Stimulated activated CD4-positive, alpha-beta T cell treated with anti-CD3 and anti-CD28 coated beads, Interleukin-2, amount 100 ng/mL, for 4 hours (primary cell): ENCODE results near the gene RUFY3.

Experiments used
- DNase-seq: peaks from one replicate; pipeline ENCODE4 v3.0.0-alpha.2; 2020; ENCODE audit warnings: low read depth

The RUFY3 gene

GRCh38 chr4:70842761-70843435 lies 121.1 kb downstream of the RUFY3 start:
- no peak for DNase-seq

- no peak for DNase-seq
These were observed 122.4 kb downstream of the RUFY3 start for GRCh38 chr4:70844180-70844579.

DNA sequence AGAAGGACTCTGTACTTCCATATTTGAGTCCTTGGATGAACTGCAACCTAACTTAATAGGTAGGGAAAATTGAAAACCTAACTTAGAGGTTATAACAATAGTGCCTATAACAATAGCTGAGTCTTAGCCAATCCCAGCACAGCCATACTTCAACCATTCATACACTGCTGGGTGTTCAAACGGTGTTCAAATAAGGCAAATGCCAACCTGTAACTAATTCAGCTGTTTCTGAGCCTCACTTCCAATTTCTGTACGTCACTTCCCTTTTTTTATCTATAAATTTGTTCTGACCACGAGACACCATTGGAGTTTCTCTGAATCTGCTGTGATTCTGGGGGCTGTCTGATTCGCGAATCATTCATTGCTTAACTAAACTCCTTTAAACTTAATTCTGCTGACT lies 127.5 kb downstream of the RUFY3 start:
- no peak for DNase-seq

DNA sequence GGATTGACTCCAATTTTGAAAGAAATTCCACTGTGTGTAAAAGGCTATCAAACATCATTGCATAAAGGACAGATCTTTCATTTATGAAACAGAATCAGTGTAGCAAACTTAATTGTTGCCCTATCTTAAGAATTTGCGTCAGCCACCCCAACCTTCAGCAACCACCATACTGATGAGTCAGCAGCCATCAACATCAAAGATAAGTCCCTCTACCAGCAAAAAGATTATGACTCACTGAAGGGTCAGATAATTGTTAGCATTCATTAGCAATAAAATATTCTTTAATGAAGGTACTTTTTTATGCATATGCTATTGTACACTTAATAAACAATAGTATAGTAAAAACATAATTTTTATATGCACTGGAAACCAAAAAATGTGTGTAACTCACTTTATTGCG lies 133.7 kb downstream of the RUFY3 start:
- DNase-seq, result no peak
